SK-N-SH treated with all-trans-retinoic acid at 6 μM for 48 hours (cell line): Measurements from ENCODE around the gene GRIFIN.

Experiments
- ATAC-seq: fragments of 200-7000 bp; cut with Tn5 transposase; 3 replicates; pipeline ENCODE4 v1.9.1; 2020; ENCODE audit warnings: mild to moderate bottlenecking, moderate library complexity
- BACH2 ChIP-seq: fragments of 250-450 bp; sonication (Bioruptor Pico); IDR thresholded peaks from 2 replicates; pipeline ENCODE4 v1.9.0; 2021; ENCODE audit warnings: mild to moderate bottlenecking, borderline replicate concordance
- CREB5 ChIP-seq: fragments of 250-450 bp; sonication (Bioruptor Pico); IDR thresholded peaks from 2 replicates; pipeline ENCODE4 v1.5.1; 2020; ENCODE audit warnings: low read depth, mild to moderate bottlenecking, moderate library complexity
- CSDC2 ChIP-seq: fragments of 250-450 bp; sonication (Bioruptor Pico); IDR thresholded peaks from 2 replicates; pipeline ENCODE4 v1.5.0; 2020; ENCODE audit warnings: mild to moderate bottlenecking, moderate library complexity
- CSRNP3 ChIP-seq: fragments of 250-450 bp; sonication (Bioruptor Pico); IDR thresholded peaks from 2 replicates; pipeline ENCODE4 v1.5.1; 2021; ENCODE audit warnings: mild to moderate bottlenecking, moderate library complexity
- ESRRG ChIP-seq: fragments of 250-450 bp; sonication (Bioruptor Pico); IDR thresholded peaks from 2 replicates; pipeline ENCODE4 v1.6.1; 2021; ENCODE audit warnings: mild to moderate bottlenecking
- GLIS3 ChIP-seq: fragments of 250-450 bp; sonication (Bioruptor Pico); IDR thresholded peaks from 2 replicates; pipeline ENCODE4 v1.5.0; 2020; ENCODE audit warnings: mild to moderate bottlenecking, moderate library complexity
- OSR1 ChIP-seq: fragments of 250-450 bp; sonication (Bioruptor Pico); IDR thresholded peaks from 2 replicates; pipeline ENCODE4 v1.8.0; 2022; ENCODE audit warnings: moderate library complexity, mild to moderate bottlenecking, inconsistent platforms
- POU6F1 ChIP-seq: fragments of 250-450 bp; sonication (Bioruptor Pico); IDR thresholded peaks from 2 replicates; pipeline ENCODE4 v1.8.0; 2021; ENCODE audit warnings: low read depth, mild to moderate bottlenecking, moderate library complexity, borderline replicate concordance
- RARB ChIP-seq: fragments of 250-450 bp; sonication (Bioruptor Pico); IDR thresholded peaks from 2 replicates; pipeline ENCODE4 v1.8.0; 2021; ENCODE audit warnings: mild to moderate bottlenecking, moderate library complexity
- SNAI2 ChIP-seq: fragments of 250-450 bp; sonication (Bioruptor Pico); IDR thresholded peaks from 2 replicates; pipeline ENCODE4 v1.5.0; 2020; ENCODE audit warnings: mild to moderate bottlenecking, moderate library complexity
- TCF4 ChIP-seq: fragments of 250-450 bp; sonication (Bioruptor Pico); IDR thresholded peaks from 2 replicates; pipeline ENCODE4 v1.8.0; 2021; ENCODE audit warnings: mild to moderate bottlenecking, moderate library complexity, borderline replicate concordance
- TOX ChIP-seq: fragments of 250-450 bp; sonication (Bioruptor Pico); IDR thresholded peaks from 2 replicates; pipeline ENCODE4 v1.8.0; 2021; ENCODE audit warnings: mild to moderate bottlenecking, moderate library complexity, borderline replicate concordance
- TSHZ2 ChIP-seq: fragments of 250-450 bp; sonication (Bioruptor Pico); IDR thresholded peaks from 2 replicates; pipeline ENCODE4 v1.5.0; 2020; ENCODE audit warnings: mild to moderate bottlenecking, moderate library complexity
- ZC3H10 ChIP-seq: fragments of 250-450 bp; sonication (Bioruptor Pico); IDR thresholded peaks from 2 replicates; pipeline ENCODE4 v1.5.1; 2021; ENCODE audit warnings: mild to moderate bottlenecking, moderate library complexity
- ZFP3 ChIP-seq: fragments of 250-450 bp; sonication (Bioruptor Pico); IDR thresholded peaks from 2 replicates; pipeline ENCODE4 v1.5.0; 2020; ENCODE audit warnings: mild to moderate bottlenecking, moderate library complexity
- ZFP30 ChIP-seq: fragments of 450-650 bp; formaldehyde crosslinking; IDR thresholded peaks from 2 replicates; pipeline ENCODE4 v1.5.0; 2022; ENCODE audit warnings: mild to moderate bottlenecking, moderate library complexity
- ZNF565 ChIP-seq: fragments of 450-650 bp; formaldehyde crosslinking; conservative IDR thresholded peaks from 2 replicates; pipeline ENCODE4 v1.5.0; 2020; ENCODE audit warnings: low read depth, mild to moderate bottlenecking, moderate library complexity
- ZNF70 ChIP-seq: fragments of 450-650 bp; formaldehyde crosslinking; IDR thresholded peaks from 2 replicates; pipeline ENCODE4 v1.5.0; 2020; ENCODE audit warnings: mild to moderate bottlenecking, moderate library complexity
- ZNF8 ChIP-seq: fragments of 450-650 bp; formaldehyde crosslinking; IDR thresholded peaks from 2 replicates; pipeline ENCODE4 v1.5.0; 2020; ENCODE audit warnings: mild to moderate bottlenecking, moderate library complexity

Gene GRIFIN

GRCh38 chr7:2443491-2443890 lies 32.7 kb downstream of the GRIFIN start (continued):
- no peak for TF ChIP-seq POU6F1 (CRISPR knock-in tag)
- TF ChIP-seq, all 23 proteins: peak for 0

- no peak for ATAC-seq
- TF ChIP-seq GLIS3 (CRISPR knock-in tag) (no peak), SNAI2 (no peak), ZNF70 (no peak), ZFP3 (CRISPR knock-in tag) (no peak), ZC3H10 (CRISPR knock-in tag) (no peak), CSDC2 (CRISPR knock-in tag) (no peak), TSHZ2 (no peak), ZNF8 (CRISPR knock-in tag) (no peak), CREB5 (CRISPR knock-in tag) (no peak), ZNF565 (CRISPR knock-in tag) (no peak), OSR1 (CRISPR knock-in tag) (no peak), CSRNP3 (CRISPR knock-in tag) (no peak), ESRRG (CRISPR knock-in tag) (no peak), RARB (CRISPR knock-in tag) (no peak), ZFP30 (CRISPR knock-in tag) (no peak), BACH2 (CRISPR knock-in tag) (no peak)
These were observed 34.7 kb downstream of the GRIFIN start for GRCh38 chr7:2441430-2442058.

GRCh38 chr7:2440608-2441245 lies 35.5 kb downstream of the GRIFIN start:
- ATAC-seq = no peak
- TF ChIP-seq TOX = no peak

- TF ChIP-seq GLIS3 (CRISPR knock-in tag) (no peak), TCF4 (CRISPR knock-in tag) (no peak), CREB5 (CRISPR knock-in tag) (no peak), SNAI2 (no peak), ZNF70 (no peak)
- TF ChIP-seq, all 23 proteins: peak for 0
- ATAC-seq = no peak
These were observed 37.4 kb downstream of the GRIFIN start for GRCh38 chr7:2438775-2439174.
